ENCODE results near the gene BMP15. TPM values are rescaled to one million over a fixed set of nuclear protein-coding genes. Genes with fewer than 3 reads are reported as not detected.

BMP15 gene
- total RNA-seq, 2 donors from 2014 or later = not detected

GRCh38 chrX:50877310-50877709, 33.2 kb upstream of the BMP15 start:
- no peak for TF ChIP-seq CTCF (conservative IDR thresholded peaks at IDR 0.05)
- peaks cover 34% of the 10 kb centered on the region for H3K9me3 Mint-ChIP-seq
- no peak overlapping the region for H3K27ac ChIP-seq (ENCODE audit: low read depth, low read length)
- H3K27me3 Mint-ChIP-seq (ENCODE audit: insufficient read depth) = no peaks in the 10 kb centered on the region
- H3K4me1 Mint-ChIP-seq = peaks cover 13% of the 10 kb centered on the region
- H3K27ac Mint-ChIP-seq = no peak overlapping the region
- no peak overlapping the region for H3K9ac ChIP-seq (ENCODE audit: extremely low read depth, low read length, poor library complexity, severe bottlenecking)
- no peaks in the 10 kb centered on the region for H3K4me1 ChIP-seq (ENCODE audit: control insufficient read depth, insufficient read depth, low read length)
- WGBS, 2 experiments (ENCODE audit: insufficient coverage in 1 of 2, insufficient read length in 1 of 2) = 98 to 100% methylated on average over 2 to 6 of the region's 6 CpGs
- H3K27me3 ChIP-seq (ENCODE audit: control insufficient read depth, insufficient read depth, low read length, poor library complexity, severe bottlenecking) = no peaks in the 10 kb centered on the region
- no peak for DNase-seq
- no peak overlapping the region for H3K4me3 Mint-ChIP-seq
- H3K9me3 ChIP-seq (ENCODE audit: control insufficient read depth, low read length) = no peaks in the 10 kb centered on the region
- no peaks in the 10 kb centered on the region for H3K36me3 ChIP-seq (ENCODE audit: control insufficient read depth, insufficient read depth, low read length)
- no peaks in the 10 kb centered on the region for H3K36me3 Mint-ChIP-seq (ENCODE audit: low read depth)
- no peak overlapping the region for H3K4me3 ChIP-seq (ENCODE audit: low read length)

GRCh38 chrX:50881028-50881427, 29.5 kb upstream of the BMP15 start:
- H3K27me3 ChIP-seq (ENCODE audit: control insufficient read depth, insufficient read depth, low read length, poor library complexity, severe bottlenecking) = no peaks in the 10 kb centered on the region
- H3K27ac Mint-ChIP-seq = no peak overlapping the region
- H3K27me3 Mint-ChIP-seq (ENCODE audit: insufficient read depth) = no peaks in the 10 kb centered on the region
- H3K4me1 Mint-ChIP-seq = peaks cover 10% of the 10 kb centered on the region
- H3K36me3 ChIP-seq (ENCODE audit: control insufficient read depth, insufficient read depth, low read length) = no peaks in the 10 kb centered on the region
- no peak overlapping the region for H3K27ac ChIP-seq (ENCODE audit: low read depth, low read length)
- DNase-seq = no peak
- no peak for TF ChIP-seq CTCF (conservative IDR thresholded peaks at IDR 0.05)
- no peak overlapping the region for H3K4me3 Mint-ChIP-seq
- no peaks in the 10 kb centered on the region for H3K4me1 ChIP-seq (ENCODE audit: control insufficient read depth, insufficient read depth, low read length)
- no peak overlapping the region for H3K9ac ChIP-seq (ENCODE audit: extremely low read depth, low read length, poor library complexity, severe bottlenecking)
- H3K9me3 Mint-ChIP-seq = peaks cover 45% of the 10 kb centered on the region
- H3K9me3 ChIP-seq (ENCODE audit: control insufficient read depth, low read length) = no peaks in the 10 kb centered on the region
- H3K4me3 ChIP-seq (ENCODE audit: low read length) = no peak overlapping the region
- H3K36me3 Mint-ChIP-seq (ENCODE audit: low read depth) = no peaks in the 10 kb centered on the region

GRCh38 chrX:50888884-50889283, 21.7 kb upstream of the BMP15 start:
- Mint-ChIP-seq H3K27ac (no peak overlapping the region), H3K9me3 (peaks cover 53% of the 10 kb centered on the region), H3K36me3 (ENCODE audit: low read depth) (no peaks in the 10 kb centered on the region), H3K4me1 (no peaks in the 10 kb centered on the region), H3K4me3 (no peak overlapping the region), H3K27me3 (ENCODE audit: insufficient read depth) (no peaks in the 10 kb centered on the region)
- H3K4me1 ChIP-seq (ENCODE audit: control insufficient read depth, insufficient read depth, low read length) = no peaks in the 10 kb centered on the region
- H3K9me3 ChIP-seq (ENCODE audit: control insufficient read depth, low read length) = peaks cover 7% of the 10 kb centered on the region
- no peak overlapping the region for H3K9ac ChIP-seq (ENCODE audit: extremely low read depth, low read length, poor library complexity, severe bottlenecking)
- 84% methylated on average over 2 of the region's 2 CpGs; no CpG with 5 or more reads in 1 of the 2 experiments for WGBS, 2 experiments (ENCODE audit: insufficient coverage in 1 of 2, insufficient read length in 1 of 2)
- H3K27me3 ChIP-seq (ENCODE audit: control insufficient read depth, insufficient read depth, low read length, poor library complexity, severe bottlenecking) = no peaks in the 10 kb centered on the region
- DNase-seq = no peak
- H3K36me3 ChIP-seq (ENCODE audit: control insufficient read depth, insufficient read depth, low read length) = no peaks in the 10 kb centered on the region
- no peak for TF ChIP-seq CTCF (conservative IDR thresholded peaks at IDR 0.05)
- no peak overlapping the region for H3K4me3 ChIP-seq (ENCODE audit: low read length)
- no peak overlapping the region for H3K27ac ChIP-seq (ENCODE audit: low read depth, low read length)
